GM21390 (cell line): ENCODE data around the gene SDCCAG8.

Experiments used
- ATAC-seq: cut with Tn5 transposase; IDR thresholded peaks from one replicate; pipeline ENCODE4 v1.9.1; 2021; ENCODE audit not compliant: unreplicated experiment

The SDCCAG8 gene

GRCh38 chr1:243449373-243449772, 193.5 kb downstream of the SDCCAG8 start:
- no peak for ATAC-seq

GRCh38 chr1:243452092-243452491, 196.3 kb downstream of the SDCCAG8 start:
- no peak for ATAC-seq

DNA sequence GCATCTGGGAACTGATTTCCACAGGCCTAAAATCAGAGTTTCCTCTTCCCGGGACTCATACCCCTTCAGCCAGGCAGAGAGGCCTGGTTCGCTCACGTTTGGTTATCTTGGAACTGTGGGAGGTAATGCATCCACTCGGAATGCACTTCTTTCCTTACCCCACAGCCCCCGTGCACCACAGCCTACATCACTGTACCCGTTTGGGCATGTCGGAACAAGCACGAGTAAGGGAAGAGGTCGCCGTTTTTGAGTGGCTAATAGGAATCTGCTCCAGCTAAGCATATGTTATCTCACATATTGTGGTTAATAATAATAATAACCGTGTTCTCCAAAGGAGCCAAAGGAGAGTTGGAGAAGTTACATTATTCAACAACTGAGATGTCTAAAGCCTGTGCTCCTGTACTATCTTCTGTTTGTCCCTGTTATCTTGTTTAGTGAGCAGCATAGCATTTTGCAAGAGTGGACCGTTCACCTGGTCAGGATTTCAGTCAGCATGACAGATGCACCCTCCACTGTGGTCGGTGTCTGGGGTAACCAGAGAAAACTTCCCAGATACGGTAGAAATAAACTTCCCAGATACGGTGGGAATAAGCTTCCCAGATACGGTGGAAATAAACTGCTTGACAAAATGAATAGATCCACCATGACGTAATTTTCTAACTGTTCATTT, 198.6 kb downstream of the SDCCAG8 start:
- ATAC-seq = no peak

DNA sequence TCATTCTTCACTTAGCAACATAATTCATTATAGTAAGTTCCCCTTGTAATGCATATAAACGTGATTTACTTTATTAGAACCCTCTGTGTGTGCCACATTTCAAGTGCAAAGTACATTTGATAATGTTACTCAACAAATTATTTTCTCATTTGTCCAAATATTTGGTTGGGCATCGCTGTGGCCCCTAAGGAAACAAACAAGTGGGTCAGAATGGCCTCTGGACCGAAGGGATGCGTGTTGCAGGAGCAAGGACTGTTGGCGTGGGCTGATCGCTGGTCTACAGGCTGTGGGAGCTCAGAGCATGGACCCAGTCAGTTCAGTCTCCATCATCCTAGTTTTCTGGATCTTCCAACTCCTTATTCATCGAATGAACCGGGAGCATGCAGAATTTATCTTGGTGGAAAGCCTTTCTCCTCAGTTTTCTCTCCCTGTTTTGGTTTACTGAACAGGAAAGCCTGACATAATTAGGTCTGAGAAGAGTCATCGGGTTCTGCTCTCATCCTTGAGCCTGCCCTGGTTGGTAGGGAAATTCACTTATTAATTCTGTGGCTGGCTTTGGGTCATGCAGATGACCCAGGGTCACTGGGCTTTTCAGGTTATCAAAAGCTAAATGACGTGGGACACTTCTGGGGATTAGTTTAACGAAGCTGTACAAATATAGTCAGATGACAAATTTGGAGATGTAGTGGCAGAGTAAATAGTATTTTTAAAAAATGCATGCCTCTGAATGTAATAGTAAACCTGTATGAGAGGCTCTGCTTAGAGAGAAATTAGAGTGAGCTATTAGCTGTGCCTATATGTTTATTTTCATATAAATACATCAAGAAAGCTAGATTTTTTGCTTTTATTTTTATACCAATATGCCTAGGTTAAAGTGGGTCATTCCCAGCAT, 200.2 kb downstream of the SDCCAG8 start:
- ATAC-seq = no peak

GRCh38 chr1:243457363-243457982, 201.6 kb downstream of the SDCCAG8 start:
- ATAC-seq = no peak

GRCh38 chr1:243459059-243459458, 203.2 kb downstream of the SDCCAG8 start:
- no peak for ATAC-seq

GRCh38 chr1:243461700-243462099, 205.9 kb downstream of the SDCCAG8 start:
- ATAC-seq = no peak

DNA sequence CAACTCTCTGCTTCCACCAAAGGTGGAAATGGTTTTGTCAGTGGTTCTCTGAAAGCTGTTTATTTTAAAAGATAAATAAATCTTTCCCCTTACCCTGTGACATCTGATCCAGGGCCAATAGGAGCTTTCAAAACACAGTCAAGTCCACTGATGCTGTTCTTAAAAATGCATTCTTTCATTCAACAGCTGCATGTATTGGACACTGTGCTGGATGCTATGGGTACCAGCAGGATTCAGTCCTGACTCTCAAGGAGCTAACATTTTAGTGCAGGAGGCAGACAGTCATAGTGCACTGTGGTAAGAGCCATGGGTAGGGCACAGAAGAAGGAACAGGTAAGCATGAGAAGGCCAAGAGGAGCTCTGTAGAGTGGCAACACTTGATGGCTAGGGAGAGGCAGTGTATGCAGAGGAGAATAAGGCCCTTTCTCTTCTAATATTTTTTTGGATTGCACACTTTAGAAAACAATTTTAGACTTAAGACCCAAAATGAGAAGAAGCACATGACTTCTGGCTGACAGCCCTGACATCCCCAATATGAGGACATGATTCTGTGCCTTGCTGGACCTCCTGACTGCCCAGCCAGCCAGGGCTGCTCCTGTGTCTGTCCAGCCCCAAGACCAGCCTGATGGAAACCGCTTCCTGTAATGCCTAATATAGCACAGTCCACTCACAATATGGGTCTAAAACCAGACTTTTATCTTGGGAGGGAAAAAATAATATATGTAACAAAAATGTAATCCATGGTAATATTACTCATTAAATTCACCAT, 207.3 kb downstream of the SDCCAG8 start:
- ATAC-seq = no peak

GRCh38 chr1:243465081-243465480, 209.2 kb downstream of the SDCCAG8 start:
- ATAC-seq = no peak

GRCh38 chr1:243465738-243466137, 209.9 kb downstream of the SDCCAG8 start:
- ATAC-seq = no peak

DNA sequence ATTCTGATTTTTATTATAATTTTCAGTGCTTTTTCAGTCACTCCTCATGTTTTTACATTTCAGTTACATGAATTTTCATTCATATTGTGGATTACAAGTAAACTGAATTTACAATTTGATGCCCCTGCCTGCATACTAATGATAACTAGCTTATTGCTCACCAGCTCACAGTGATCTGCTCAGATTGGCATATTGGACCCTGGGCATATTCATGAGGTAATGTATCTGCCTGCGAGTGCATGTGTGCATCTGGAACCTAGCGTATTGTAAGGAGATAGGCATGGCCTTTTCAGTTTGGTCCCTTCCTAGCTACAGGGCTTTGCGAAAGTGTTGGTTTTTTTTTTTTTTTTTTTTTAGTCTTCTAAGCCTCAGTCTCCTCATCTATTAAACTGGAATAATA, 213.7 kb downstream of the SDCCAG8 start:
- no peak for ATAC-seq

DNA sequence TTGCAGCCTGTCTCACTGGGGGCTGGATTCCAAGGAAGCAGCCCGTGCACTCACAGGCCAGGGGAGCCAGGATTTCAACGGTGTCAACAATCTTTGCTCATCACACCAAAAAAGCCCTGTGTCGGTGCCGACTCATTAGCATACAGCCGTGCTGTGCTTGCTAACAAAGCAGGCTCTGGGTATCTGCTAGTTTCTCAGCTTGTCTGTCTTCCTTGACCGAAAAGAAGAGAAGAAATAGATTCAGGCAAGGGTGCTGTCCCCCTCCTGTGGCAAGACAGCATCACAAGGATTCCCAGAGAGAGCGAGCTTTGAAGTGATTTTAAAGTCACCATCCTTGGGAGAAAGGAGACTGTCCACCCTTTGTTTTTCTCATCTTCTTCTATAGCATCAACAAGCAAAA, 214.7 kb downstream of the SDCCAG8 start:
- ATAC-seq = no peak

DNA sequence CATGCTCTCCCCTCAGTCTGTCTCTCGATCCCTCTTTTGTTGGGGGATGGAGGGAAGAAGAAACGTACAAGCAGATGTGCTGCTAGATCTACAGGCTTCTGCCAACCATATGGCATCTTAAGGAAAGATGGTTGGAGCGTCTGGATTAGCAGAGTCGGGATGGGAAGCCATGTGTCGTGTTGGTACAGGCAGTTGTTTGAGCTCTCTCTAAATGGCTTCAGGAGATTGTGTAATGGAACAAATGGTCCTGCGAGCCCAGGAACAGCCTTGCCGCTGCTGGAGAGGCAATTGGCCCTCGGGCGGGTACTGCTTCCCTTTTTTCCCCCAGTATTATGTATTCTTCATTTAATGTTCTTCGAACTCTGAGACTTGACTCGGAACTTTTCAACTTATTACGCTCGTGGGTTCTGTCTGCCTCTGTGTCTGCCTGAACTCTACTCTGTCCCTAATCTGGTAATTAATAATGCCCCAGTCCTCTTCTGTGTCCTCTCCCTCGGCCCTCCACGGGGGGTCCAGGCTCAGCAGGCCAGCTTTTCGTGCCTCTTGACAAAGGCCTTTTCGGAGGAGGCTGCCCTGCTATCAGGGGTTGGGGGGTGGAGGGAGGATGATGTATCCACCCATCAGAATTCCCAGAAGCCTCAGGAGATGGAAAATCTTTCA, 215.3 kb downstream of the SDCCAG8 start:
- ATAC-seq = no peak

DNA sequence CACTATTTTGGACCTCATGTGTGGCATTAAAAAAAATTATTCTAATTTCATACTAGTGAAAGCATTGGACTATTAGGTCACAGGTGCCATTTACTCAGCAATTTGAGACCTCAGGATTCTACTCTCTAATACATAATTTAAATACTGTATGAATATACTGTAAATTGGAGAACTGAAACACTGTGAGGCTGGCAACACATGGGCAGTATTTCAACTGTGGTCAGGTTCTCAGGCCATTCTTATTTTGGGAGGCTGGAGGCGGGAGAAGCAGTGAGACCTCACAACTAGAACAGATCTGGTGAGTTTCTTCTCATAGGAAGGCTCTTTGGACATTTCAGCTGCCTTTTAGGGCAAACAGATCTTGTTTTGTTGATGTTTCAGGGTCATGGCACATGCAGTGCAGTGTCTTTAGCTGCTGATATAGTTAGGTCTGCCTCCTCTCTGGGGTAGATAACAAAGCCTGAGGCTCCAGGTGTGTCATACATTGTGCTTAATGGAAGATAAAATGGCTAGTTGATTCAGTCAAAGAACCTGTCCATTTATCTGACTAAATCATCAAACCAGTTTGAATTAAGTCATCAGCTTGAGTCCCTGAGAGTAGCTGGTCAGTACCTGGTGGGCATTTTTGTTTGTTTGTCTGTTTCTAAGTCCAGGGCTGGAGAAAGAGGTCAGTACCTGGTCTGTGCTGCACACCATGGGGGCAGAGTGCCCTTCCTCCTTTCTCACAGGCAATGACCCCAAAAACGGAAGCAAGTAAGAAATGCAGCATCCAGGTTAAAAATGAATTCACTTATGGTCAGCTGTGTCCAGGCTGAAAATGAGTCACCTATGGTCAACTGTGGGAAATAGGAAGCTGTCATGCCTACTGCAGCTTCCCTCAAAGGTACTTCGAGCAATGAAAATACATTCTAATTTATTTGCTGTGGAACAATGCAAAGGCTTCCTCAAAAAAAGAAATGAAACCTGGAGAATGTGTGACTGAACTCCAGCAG, 216.2 kb downstream of the SDCCAG8 start:
- peak; percentile 82 for ATAC-seq

DNA sequence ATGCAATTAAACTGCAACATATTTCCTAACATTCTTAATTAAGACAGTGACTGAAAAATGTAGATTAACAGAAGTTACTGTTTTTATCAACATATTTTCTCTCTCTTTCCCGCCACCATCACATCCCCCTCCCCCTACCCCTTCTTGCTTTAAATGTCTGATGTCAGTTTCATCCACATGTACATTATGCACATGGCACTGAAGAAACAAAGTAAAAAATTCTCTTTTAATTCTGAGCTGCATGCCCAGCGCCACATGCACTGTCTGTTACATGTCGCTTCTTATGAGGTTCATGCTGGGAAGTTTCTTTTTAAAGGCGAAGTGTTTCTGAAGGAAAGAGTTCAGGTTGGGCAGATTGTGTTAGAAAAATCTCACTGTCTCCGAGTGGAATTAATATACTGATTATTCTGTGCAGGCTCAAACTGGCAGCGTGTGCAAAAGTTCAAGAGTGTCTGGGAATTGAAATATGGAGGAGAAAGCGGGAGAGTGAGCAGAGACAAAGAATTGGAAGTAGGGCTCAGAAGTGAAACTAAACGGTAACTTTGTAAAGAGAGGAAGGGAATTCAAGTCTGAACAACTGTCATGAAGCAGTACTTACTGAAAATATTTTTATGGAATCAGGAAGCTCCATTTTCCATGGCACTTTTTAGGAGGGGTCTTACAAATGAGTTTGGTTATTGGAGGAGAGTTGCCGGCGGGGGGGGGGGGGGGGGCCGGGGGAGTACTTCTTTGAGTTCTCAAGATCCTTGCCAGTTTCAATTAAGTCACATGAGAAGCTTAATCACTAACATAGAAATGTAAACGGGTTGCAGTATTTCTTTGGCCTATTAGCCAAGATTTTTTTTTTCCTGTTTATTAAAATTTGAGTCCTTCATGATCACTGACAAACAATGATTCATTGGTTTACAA, 217.6 kb downstream of the SDCCAG8 start:
- no peak for ATAC-seq

GRCh38 chr1:243474136-243474881, 218.5 kb downstream of the SDCCAG8 start:
- ATAC-seq = no peak

- ATAC-seq = no peak
Measured at GRCh38 chr1:243474906-243475305, 219.1 kb downstream of the SDCCAG8 start.

- ATAC-seq = no peak
Measured at GRCh38 chr1:243475966-243476365, 220.1 kb downstream of the SDCCAG8 start.
